Activated CD4-positive, alpha-beta T cell treated with anti-CD3 and anti-CD28 coated beads, Interleukin-2, amount 50 U/mL, for 16 hours (primary cell): ENCODE measurements around the gene STK32A.
"Not testable (repeated sequence)": the region's sequence is repeated elsewhere in the genome, so short reads cannot be mapped to it uniquely, and the experiment has no call there.

Source experiments
- DNase-seq: peaks from one replicate; pipeline ENCODE4 v3.0.0-alpha.2; 2020

STK32A gene

GRCh38 chr5:147234825-147235635 lies at the start of gene STK32A:
Gene STK32A, plus strand, starts transcription at chr5:147235026. Its CDS starts 4,609 bp downstream, at chr5:147239635.
- no peak for DNase-seq

- no peak for DNase-seq
These were observed 47.7 kb upstream of the STK32A start for GRCh38 chr5:147187099-147187540.

- DNase-seq, result peak; percentile 68
These were observed 46.4 kb upstream of the STK32A start for GRCh38 chr5:147188200-147189108.

- DNase-seq, result no peak
These were observed 45.8 kb upstream of the STK32A start for GRCh38 chr5:147189109-147189424.

GRCh38 chr5:147190331-147190730 lies 44.5 kb upstream of the STK32A start:
- no peak for DNase-seq

- no peak for DNase-seq
These were observed 41.7 kb upstream of the STK32A start for GRCh38 chr5:147193123-147193522.

GRCh38 chr5:147200004-147200403 lies 34.8 kb upstream of the STK32A start:
- DNase-seq, result no peak

- DNase-seq, result no peak
These were observed 31.6 kb upstream of the STK32A start for GRCh38 chr5:147203213-147203612.

GRCh38 chr5:147204576-147204975 lies 30.2 kb upstream of the STK32A start:
- no peak for DNase-seq

GRCh38 chr5:147208134-147208533 lies 26.7 kb upstream of the STK32A start:
- DNase-seq, result no peak

- no peak for DNase-seq
These were observed 18.2 kb upstream of the STK32A start for GRCh38 chr5:147216552-147217154.

GRCh38 chr5:147223343-147223742 lies 11.5 kb upstream of the STK32A start:
- no peak for DNase-seq

GRCh38 chr5:147223948-147224791 lies 10.7 kb upstream of the STK32A start:
- no peak for DNase-seq

GRCh38 chr5:147225938-147226337 lies 8.9 kb upstream of the STK32A start:
- no peak for DNase-seq

- no peak for DNase-seq
These were observed 8.3 kb upstream of the STK32A start for GRCh38 chr5:147226512-147226911.

GRCh38 chr5:147234239-147234824 lies 494 bp upstream of the STK32A start:
- no peak for DNase-seq

- DNase-seq, result no peak
These were observed 5.6 kb downstream of the STK32A start for GRCh38 chr5:147240266-147240985.

- DNase-seq, result not testable (repeated sequence)
These were observed 8.4 kb downstream of the STK32A start for GRCh38 chr5:147243238-147243637.

GRCh38 chr5:147245381-147246165 lies 10.7 kb downstream of the STK32A start:
- DNase-seq, result no peak

- no peak for DNase-seq
These were observed 13.7 kb downstream of the STK32A start for GRCh38 chr5:147248561-147248960.

- DNase-seq, result no peak
These were observed 25.0 kb downstream of the STK32A start for GRCh38 chr5:147259837-147260236.
